Effector CD8-positive, alpha-beta T cell (primary cell): ENCODE measurements around the gene CCDC74B.
"Not testable (repeated sequence)": the region's sequence is repeated elsewhere in the genome, so short reads cannot be mapped to it uniquely, and the experiment has no call there.

ENCODE experiments used
- DNase-seq: peaks from one replicate; lab custom pipeline; 2025; lab: John Stamatoyannopoulos, UW

Gene CCDC74B

DNA sequence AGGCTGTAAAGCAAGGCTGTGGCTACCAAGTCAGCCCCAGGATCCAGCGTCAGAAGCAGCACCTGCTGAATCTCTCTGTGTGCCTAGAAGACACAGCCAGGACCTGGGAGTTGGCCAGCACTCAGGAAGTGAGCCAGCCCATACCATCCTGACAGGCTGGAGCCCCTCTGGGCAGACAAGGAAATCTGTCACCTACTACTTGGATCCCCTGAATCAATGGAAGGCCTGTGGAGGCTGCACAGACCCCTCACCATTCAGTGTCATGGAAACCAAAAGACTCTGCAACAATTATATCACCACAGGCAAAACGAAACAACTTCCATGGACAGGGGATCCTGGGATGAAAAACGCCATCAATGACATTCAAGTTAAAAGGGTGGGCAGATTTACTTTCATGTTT, 21.7 kb upstream of the CCDC74B start:
- DNase-seq, result not testable (repeated sequence)

DNA sequence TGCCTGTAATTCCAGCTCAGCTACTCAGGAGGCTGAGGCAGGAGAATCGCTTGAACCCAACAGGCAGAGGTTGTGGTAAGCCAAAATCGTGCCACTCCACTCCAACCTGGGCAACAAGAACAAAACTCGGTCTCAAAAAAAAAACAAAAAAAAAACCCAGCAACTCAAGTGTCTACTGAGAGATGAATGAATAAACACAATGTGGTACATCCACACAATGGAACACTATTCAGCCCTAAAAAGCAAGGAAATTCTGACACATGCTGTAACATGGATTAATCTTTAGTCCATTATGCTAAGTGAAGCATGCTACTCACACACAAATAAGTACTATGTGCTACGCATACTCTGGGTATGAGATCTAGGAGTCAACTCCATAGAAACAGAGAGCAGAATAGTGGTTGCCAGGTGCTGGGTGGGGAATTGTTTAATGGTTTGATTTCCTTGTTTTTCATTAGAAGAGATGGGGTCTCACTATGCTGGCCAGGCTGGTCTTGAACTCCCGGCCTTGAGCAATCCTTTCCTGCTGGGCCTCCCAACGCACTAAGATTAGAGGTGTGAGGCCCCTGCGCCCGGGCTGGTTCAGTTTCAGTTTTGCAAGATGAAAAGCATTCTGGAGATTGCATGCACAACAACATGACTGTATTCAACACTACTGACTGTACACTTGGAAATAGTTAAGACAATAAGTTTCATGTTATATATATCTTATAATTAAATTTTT, 20.5 kb upstream of the CCDC74B start:
- DNase-seq, result no peak

GRCh38 chr2:130162968-130163367, 18.1 kb upstream of the CCDC74B start:
- DNase-seq, result no peak

DNA sequence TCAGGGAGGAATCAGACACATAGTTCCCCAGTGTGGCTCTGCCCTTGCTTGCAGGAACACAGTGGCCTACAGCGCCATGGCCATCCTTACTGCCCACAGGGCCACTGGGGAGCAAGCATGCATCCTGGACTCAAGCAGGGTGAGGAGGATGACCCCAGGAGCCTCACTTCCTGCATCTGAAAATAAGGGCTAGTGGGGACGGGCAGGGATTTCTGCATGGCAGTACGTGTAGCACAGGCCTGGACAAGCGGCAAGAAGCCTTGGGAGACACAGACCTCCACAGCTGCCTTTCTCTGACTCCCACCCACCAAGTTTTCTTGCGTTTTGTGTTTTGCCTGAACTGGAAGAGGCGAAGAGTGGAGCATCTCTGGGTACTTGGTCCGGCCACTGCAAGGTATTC, 17.6 kb upstream of the CCDC74B start:
- not testable (repeated sequence) for DNase-seq

DNA sequence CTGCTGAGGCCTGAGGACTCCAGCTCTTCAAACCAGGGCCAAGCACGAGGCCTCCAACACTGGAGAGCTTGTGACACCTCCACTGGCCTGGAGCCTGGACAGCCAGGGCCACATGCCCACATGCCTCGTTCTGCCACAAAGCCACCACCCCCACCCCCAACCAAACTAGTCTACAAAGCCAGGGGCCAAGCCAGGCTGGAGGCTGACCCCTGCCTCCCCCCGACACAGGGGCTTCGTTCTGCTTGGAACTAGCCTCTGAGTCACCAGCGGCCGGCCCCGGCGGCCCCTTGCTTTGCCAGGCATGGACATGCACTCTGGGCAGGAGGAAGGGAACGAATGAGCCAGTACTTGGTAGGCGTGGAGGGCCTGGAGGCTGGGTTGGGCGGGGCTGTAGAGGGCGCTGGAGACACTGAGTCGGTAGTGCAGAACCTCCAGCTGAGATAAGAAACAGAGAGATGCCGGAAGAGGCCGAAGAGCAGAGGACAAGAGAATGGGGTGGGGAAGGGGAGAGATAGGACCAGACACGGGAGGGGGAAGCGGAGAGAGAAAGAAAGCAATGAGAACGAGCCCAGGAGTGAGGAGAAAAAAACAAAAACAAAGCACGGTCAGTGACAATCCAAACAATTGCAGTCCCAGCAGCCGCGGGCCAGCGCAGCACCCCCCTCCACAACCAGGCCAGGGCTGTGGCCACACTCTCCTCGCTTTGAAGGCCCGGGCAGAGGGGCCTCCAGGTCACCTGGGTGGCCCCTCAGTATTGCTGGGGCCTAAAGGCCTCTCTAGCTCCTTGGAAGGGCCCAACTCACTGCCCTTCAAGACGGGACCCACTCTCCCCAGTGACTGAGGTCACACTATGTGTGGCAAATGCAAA, 16.2 kb upstream of the CCDC74B start:
- not testable (repeated sequence) for DNase-seq

GRCh38 chr2:130160131-130160530, 15.2 kb upstream of the CCDC74B start:
- no peak for DNase-seq

- not testable (repeated sequence) for DNase-seq
Observed at GRCh38 chr2:130159376-130159775, 14.5 kb upstream of the CCDC74B start.

DNA sequence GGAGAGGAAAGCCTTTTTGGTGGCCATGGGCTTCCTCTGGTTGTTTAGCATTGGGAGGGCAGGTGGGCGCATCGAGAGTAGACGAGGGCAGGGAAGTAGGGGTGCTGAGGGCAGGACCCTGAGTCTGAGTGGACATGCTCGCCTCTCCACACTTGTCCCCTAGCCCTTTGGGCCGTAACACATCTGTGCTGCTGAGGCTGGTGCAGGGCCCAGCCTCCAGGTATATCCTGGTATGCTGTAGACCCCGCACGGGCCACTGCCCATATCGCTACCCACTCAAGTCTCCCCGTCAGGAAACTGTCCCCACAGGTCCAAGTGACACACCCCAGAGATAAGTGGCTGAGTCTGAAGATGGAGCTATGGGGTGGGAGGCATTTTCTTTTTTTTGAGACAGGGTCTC, 13.7 kb upstream of the CCDC74B start:
- DNase-seq, result no peak

- DNase-seq, result not testable (repeated sequence)
Observed at GRCh38 chr2:130157825-130158514, 13.1 kb upstream of the CCDC74B start.

- DNase-seq, result not testable (repeated sequence)
Observed at GRCh38 chr2:130157354-130157753, 12.4 kb upstream of the CCDC74B start.

DNA sequence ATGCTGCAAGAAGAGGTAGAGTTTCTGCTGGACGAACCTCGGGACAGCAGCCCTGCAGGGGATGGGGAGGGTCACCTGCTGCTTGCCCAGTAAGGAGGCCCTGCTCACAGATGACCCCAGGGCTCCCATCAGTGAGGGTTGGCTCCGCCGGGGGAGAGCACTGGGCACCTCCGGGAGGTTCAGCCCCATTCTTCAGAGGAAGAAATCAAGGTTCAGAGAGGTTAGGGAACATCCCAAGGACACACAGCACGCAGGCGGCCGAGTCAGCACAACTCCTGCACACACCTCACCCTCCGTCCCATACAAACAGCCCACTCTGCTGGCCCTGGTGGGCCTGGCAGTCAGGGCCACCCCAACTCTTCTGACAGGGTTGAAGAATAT, 11.7 kb upstream of the CCDC74B start:
- DNase-seq, result no peak

GRCh38 chr2:130155956-130156623, 11.2 kb upstream of the CCDC74B start:
- not testable (repeated sequence) for DNase-seq

- no peak for DNase-seq
Observed at GRCh38 chr2:130154773-130155765, 10.2 kb upstream of the CCDC74B start.

DNA sequence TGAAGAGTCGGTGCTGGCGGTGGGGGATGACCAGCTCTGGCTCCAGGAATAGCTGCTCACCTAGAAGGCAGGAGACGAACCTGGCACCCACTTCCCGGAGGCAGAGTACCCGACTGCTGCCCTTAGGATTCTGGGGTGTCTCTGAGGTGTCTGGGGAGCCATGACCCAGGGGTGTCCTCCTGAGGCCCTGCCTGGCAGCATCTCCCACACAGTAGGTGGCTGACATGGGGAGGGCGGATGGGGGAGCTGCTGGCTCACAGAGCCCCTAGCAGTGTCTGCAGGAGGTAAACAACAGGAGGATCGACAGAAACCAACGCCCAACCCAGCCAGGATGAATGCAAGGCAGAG, 9.5 kb upstream of the CCDC74B start:
- not testable (repeated sequence) for DNase-seq

DNA sequence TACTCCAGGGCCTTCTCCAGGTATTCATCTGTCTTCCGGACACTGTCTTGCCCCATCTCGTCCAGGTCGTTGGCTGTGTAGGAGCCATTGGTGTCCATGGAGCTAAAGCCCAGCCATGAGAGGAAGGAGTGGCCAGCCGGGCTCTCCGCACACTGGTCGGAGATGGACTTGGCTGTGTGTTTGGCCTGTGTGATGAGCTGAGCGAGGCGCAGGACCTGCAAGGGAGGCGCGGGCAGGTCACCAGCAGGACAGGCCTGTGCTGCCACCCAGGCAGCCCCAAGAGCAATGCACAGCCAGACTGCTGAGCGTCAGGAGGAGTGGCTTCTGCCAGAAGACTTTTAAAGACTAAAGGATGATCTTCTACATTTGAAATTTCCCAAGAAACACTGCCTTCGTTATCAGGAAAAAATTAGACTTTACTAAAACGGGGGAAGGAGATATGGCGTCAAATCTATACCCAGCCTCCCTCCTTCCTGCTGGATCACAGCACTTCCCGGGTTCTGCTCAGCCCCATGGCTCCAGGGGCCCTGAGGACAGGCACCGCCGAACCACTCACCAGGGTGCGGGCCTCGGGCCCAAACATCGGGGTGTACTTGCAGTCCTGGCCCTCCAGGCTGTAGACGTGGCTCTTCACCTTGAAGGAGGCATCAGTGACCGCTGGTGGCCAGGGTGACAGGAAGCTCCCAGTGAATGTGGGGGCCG, 9.0 kb upstream of the CCDC74B start:
- not testable (repeated sequence) for DNase-seq

DNA sequence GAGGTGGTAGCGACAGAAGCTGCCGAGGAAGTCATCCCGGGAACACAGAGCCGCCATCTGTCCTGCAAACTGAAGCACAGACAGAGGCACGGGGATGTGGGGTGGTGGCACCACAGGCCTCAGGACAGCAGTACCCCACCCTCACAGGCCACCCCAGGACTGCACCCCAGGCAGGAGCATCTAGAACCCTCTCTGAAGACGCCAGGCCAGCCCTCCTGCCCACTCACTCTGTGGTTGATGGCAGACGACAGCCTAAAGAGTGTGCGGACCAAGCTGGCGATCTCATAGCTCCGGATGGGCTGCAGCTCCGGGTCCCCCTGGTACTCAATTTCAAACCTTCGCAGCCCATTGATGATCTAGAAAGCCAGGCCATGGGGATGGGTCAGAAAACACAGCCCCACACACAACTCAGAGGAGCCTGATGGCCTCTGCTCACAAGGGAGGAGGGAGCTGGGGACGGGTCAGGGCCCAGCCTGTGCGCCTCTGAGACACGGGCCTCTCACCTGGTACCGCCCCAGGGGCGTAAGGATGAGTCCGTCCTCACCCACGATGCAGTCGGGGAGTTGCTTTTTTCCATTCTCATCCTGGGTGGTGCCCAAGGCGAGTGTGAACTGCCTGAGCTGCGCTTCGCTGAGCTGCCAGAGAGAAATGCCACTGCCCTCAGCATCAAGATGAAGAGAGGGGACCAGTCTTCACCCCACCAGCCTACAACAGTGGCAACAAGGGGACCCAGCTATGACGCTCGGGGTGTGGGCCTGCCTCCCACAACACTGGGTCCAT, 8.1 kb upstream of the CCDC74B start:
- no peak for DNase-seq

- DNase-seq, result not testable (repeated sequence)
Observed at GRCh38 chr2:130152136-130152815, 7.4 kb upstream of the CCDC74B start.

- DNase-seq, result not testable (repeated sequence)
Observed at GRCh38 chr2:130151145-130151512, 6.2 kb upstream of the CCDC74B start.
